A172 (cell line): ENCODE data around the gene ATP1A3. TPM values are rescaled to one million over a fixed set of nuclear protein-coding genes. Genes with fewer than 3 reads are reported as not detected.
A peak's percentile ranks its signal among the peaks of the same experiment; 100 is the strongest.
"Not testable (repeated sequence)": the region's sequence is repeated elsewhere in the genome, so short reads cannot be mapped to it uniquely, and the experiment has no call there.

ENCODE experiments used
- DNase-seq: peaks from one replicate; pipeline ENCODE4 v3.0.0-alpha.2; 2015; ENCODE audit warnings: low spot score
- total RNA-seq: library from RNA; depleted of rRNA; stranded (reverse); fragments of >200 nt; shearing (Covaris generic); gene quantifications from 2 replicates; pipeline ENCODE4 v1.2.3, GENCODE V29; 2014

Gene ATP1A3
- total RNA-seq, 1 experiment from 2014 or later, result 0.76 TPM

DNA sequence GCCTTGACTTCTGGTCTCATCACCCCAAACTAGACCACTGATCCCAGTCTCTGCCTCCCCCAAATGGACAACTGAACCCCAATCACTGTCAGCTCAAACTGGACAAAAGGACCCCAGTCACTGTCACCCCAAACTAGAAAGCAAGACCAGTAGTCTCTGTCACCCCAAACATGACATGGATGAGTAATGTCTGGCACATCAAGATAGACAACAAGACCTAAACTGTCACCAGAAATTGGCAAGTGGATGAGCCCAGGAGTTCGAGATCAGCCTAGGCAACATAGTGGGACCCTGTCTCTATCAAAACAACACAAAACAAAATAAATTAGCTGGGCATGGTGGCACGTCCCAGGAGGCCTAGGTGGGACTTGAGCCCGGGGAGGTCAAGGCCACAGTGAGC, 46.9 kb downstream of the ATP1A3 start:
- no peak for DNase-seq

DNA sequence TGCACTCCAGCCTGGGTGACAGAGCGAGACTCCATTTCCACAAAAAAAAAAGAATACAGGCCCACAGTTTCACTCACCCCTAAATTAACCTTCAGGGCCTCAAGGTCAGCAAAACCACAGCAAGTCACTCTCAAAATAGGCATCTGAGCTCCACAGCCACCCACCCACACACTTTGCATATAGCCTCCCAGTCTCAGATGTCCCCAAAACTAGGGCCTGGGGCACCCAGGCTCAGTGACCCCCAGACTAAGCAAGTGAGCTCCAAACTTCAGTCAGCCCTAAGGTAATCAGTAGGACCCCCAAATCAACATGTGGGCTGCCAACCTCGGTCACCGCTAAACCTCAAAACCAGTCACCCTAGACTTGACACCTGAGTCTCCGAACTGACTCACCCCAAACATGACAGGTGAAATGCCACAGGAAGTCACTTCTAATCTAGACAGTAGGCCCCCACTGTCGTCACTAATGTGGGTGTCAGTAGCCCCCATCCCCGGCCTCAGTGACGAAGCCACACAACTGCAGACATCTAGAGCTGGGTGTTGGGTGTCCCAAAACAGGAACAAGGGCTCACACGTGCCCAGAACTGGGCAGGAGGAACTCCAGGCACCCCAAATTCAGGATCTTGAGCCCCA, 48.8 kb downstream of the ATP1A3 start:
- no peak for DNase-seq

GRCh38 chr19:41944336-41944735, 49.7 kb downstream of the ATP1A3 start:
- no peak for DNase-seq

DNA sequence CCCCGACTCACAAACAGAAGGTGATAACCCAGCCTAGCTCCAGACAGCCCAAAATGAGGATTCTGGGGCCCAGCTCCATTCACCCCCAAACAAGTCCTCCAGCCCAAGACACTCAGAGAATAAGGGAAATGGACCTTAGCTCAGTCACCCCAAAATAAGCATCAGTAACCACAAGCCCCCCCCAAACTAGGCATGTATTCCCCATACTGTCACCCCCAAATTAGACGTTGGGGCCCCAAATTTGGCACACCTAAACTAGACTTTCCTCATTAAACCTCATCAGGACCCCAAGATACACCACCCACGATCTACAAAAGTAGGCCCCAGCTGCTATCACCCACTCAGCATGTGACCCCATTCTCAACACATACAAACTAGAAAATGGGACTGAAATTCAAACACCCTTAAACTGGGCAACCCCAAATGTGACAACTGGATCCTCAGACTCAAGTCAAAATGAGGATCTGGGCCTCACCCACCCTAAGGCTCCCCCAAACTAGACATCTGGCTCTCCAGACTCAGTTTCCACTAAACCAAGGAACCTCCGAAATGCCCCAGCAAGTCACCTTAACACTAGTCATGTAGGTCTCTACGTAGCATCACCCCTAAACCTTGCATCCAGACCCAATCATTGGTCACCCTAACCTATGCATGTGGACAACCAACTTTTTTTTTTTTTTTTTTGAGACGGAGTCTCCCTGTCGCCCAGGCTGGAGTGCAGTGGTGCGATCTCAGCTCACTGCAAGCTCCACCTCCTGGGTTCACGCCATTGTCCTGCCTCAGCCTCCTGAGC, 52.4 kb downstream of the ATP1A3 start:
- no peak for DNase-seq

DNA sequence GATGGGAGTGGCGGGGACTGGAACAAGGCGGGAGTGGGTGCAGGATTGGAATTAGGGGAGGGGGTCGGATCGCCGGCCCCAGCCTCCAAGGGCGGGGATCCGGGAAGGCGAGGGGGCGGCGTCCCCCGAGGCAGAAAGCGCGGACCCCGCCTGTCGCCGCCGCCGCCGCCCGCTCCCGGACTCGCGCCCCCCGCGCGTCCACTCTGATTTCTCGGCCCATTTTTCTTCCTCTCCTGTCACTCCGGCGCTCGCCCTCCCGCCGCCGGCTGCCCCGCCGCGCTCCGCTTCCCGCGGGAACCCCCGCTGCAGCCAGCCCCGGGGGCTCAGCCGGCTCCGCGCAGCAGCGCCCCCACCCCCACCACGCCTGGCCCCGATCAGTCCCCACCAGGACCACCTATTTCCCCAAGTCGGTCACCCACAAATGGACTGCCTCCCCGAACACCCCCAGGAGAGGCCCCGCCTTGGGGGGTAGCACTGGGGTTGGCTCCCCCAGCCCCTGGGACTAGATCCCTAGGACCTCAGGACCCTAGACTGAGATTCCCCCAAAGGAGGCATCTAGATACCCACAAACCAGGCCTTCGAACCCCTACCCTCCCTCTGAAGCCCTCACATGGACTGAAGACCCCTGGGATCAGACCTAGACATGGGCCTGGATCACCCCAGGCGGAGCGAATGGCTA, 53.2 kb downstream of the ATP1A3 start:
- DNase-seq, result no peak

GRCh38 chr19:41939861-41940730, 53.9 kb downstream of the ATP1A3 start:
- no peak for DNase-seq

GRCh38 chr19:41939209-41939608, 54.8 kb downstream of the ATP1A3 start:
- DNase-seq, result not testable (repeated sequence)

DNA sequence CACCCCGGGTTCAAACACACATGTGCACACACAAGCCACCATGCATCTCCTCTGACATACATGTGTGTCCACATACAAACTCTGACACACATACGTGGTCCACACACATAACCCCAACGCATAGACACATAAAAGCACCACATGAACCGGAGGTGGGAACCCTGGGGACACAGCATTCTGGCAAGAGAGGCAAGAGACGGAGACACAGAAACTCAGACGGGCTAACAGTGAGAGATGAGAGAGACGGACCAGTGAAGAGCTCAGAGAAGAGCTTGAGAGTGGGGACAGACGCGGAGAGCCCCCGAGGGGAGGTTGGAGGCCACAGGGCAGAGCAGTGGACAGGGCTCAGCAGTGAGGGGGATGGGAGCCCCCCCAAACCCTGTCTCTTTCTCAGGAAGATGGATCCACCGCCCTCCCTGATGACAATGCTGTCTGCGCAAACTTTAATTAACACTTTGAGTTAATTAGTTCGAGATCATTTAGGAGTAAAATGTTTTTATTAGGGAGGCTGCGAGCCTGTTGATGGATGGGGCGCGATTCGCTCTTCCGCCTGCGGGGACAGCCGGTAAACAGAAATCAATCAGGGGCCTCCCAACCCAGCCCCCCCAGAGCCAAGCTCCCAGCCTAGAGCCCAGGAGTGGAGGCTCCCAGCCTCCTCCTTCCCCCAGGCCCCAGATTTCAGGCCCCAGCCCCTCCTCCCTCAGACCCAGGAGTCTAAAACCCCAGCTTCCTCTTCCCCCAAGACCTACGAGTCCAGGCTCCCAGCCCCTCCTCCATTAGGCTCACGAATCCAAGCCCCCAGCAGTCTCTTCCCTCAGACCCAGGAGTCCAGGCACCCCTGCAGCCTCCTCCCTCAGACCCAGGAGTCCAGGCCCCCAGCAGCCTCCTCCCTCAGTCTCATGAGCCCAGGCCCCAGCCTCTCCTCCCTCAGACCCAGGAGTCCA, 56.2 kb downstream of the ATP1A3 start:
- DNase-seq, result no peak

GRCh38 chr19:41936961-41937360, 57.1 kb downstream of the ATP1A3 start:
- no peak for DNase-seq

GRCh38 chr19:41936416-41936850, 57.6 kb downstream of the ATP1A3 start:
- peak; percentile 55 for DNase-seq

DNA sequence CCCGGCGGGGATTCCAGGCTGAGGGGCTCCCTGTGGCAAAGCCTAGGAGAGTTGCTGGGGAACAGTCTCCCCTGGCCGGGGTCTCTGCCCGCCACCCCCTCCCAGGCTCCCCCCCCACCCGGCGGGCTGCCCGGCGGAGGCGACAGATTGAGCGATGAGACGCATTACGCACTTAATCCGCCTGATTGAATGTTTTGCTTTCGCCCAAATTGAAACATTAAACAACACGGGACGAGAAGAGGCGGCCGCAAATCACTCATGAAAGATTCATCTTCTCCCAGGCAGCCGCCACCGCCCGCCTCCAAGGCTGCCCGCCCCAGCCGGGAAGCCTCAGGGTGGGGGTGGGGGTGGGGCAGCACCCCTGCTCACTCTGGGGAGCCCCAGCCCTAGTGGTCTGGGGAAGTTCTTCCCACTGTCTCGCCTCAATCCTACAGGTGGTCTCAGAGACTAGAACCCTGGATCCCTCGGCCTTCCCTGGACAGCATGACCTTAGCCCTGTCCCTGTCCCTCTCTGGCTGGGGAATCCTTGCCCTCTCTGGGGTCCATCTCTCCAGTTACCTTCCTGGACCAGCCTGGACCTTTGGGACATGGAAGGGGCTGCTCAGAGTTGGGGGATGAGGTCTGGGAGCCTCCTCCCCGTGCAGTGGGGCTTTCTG, 58.1 kb downstream of the ATP1A3 start:
- DNase-seq, result peak; percentile 29

- peak; percentile 70 for DNase-seq
Measured at GRCh38 chr19:41934849-41935374, 59.1 kb downstream of the ATP1A3 start.

GRCh38 chr19:41933693-41934426, 60.2 kb downstream of the ATP1A3 start:
- DNase-seq, result no peak

- no peak for DNase-seq
Measured at GRCh38 chr19:41932720-41933332, 61.2 kb downstream of the ATP1A3 start.

DNA sequence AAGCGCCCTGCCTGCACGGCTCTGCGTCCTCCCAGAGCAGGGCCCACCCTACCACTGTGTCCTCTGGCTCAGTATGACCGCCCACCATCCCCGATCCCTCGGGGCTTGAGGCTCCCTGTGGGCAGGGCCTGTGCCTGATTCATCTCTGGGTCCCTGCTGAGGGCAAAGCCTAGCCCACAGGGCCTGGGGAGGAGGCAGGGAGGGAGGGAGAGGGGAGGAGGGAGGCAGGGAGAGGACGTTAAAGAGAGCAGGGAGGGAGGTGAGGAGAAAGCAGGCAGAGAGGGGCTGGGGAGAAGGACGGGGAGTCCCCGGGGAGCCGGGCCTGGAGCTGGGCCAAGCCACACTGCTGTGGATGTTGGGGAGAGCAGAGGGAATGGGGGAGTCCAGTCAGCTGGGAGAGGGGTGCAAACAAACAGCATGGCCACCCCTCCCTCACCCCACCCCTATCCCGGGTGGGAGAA, 61.7 kb downstream of the ATP1A3 start:
- no peak for DNase-seq

GRCh38 chr19:41930926-41931592, 63.0 kb downstream of the ATP1A3 start:
- DNase-seq, result no peak

DNA sequence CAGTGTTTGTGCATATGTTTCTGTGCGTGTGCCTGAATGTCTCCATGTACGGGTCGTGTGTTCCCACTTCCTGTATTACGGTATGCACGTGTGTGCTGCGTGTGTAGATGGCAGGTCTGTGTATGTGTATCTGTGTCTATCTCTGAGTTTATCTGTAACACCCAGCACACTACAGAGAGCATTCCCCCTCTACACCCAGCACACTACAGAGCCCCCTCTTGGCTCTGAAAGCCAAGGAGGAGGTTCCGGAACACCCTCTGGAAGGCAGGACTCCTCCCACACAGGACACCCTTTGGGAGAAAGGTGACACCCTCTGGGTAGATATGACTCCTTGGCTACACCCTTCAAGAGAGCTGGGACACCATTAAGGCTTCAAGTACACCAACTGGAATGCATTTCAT, 63.7 kb downstream of the ATP1A3 start:
- no peak for DNase-seq

DNA sequence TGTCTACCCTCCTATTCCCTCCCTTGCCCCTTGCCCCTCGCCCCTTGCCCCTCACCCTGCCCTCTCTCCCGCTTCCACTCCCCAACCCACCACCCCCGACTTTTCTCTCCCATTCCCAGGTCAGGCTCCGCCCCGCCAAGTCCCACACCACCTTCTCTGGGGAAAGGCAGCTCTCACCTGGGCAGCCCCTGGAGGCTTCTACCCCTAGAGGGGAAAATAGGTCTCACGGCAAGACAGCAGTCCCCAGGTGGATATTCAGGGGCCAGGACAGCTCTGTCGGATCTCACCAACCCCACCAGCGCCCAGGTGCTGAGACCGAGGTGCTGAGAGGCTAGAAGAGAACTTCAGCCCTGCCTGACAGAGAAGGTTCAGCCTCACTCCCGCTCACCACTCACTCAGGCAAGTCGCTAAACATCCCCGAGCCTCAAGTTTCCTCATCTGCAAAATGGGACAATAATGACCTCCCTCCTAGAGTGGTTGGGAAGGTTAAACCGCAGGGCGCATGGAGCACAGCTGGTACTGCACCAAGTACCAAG, 64.4 kb downstream of the ATP1A3 start:
- no peak for DNase-seq
